GM12873 (cell line): ENCODE data around the gene FBXO10.

Experiments used
- CTCF ChIP-seq: IDR thresholded peaks from 2 replicates; pipeline ENCODE4 v1.5.1; 2012; ENCODE audit warnings: low read depth, mild to moderate bottlenecking, moderate library complexity, low read length, control low read depth; ENCODE audit not compliant: insufficient read depth; ENCODE audit errors: missing control alignments

Gene FBXO10

GRCh38 chr9:37587521-37587920 is 11.3 kb upstream of the FBXO10 start:
- no peak for TF ChIP-seq CTCF

GRCh38 chr9:37583522-37584121 is 7.4 kb upstream of the FBXO10 start:
- no peak for TF ChIP-seq CTCF

GRCh38 chr9:37582548-37583157 is 6.5 kb upstream of the FBXO10 start:
- TF ChIP-seq CTCF, result peak; percentile 61

- TF ChIP-seq CTCF, result no peak
Measured at GRCh38 chr9:37575511-37575914, 667 bp downstream of the FBXO10 start.

GRCh38 chr9:37575001-37575400 is 1.2 kb downstream of the FBXO10 start:
- TF ChIP-seq CTCF, result no peak

GRCh38 chr9:37574241-37574721 is 1.9 kb downstream of the FBXO10 start:
- no peak for TF ChIP-seq CTCF

- TF ChIP-seq CTCF, result no peak
Measured at GRCh38 chr9:37571282-37571681, 4.9 kb downstream of the FBXO10 start.
